HG03139 (cell line): Measurements from ENCODE around the gene INPP5F.

ENCODE experiments used
- ATAC-seq: cut with Tn5 transposase; IDR thresholded peaks from one replicate; pipeline ENCODE4 v1.9.1; 2021; ENCODE audit not compliant: unreplicated experiment

The INPP5F gene

DNA sequence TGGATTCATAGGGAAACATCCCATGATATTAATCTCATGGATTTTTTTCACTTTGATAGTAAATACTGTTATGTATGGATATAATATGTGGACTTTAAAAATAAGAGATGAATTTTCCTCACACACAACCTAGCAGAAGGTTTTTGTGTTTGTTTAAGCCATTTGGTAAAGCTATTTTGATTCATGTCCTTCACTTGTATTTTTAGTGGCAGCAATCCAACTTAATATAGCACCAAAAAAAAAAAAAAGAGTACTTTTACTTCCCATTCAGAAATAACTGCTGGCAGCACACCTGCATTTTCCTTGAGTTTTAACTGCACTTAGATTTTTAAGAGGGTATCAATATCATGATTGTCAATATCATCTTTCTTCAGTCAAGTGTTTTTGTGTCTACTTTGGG is 86.8 kb downstream of the INPP5F start:
- ATAC-seq: no peak

DNA sequence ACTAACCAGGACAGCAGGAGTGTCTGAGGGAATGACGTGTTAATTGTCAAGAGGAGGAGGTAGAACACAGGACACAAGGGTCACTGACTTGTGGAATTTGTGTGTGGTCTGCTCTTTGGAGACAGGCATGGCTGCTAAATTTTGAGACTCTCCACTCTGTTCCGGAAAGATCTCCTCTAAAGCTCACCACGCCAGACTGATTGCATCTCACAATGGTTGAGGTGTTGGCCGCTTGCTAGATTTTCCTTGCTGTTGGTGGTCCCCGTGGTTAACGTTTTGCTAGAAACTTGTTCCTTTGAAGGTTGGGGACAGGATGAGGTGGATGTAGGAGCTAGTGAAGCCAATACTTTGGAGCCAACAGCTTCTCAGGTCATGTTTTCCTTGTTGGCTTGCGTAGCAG is 89.8 kb downstream of the INPP5F start:
- no peak for ATAC-seq

GRCh38 chr10:119817991-119818888 is 92.4 kb downstream of the INPP5F start:
- ATAC-seq: no peak

GRCh38 chr10:119818889-119819270 is 93.0 kb downstream of the INPP5F start:
- ATAC-seq: no peak

- ATAC-seq: no peak
Measured at GRCh38 chr10:119821182-119821581, 95.3 kb downstream of the INPP5F start.

GRCh38 chr10:119824299-119824698 is 98.4 kb downstream of the INPP5F start:
- ATAC-seq: no peak

DNA sequence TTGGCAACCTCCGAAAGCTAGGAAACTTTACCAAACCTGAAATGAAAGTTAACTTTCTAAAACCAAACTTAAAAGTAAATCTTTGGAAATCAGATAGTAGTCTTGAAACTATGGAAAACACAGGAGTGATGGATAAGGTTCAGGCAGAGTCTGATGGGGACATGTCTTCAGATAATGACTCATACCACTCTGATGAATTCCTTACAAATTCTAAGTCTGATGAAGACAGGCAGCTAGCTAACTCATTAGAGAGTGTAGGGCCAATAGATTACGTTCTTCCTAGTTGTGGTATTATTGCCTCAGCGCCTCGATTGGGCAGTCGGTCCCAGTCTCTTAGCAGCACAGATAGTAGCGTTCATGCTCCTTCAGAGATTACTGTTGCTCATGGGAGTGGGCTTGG is 100.9 kb downstream of the INPP5F start:
- ATAC-seq: no peak

DNA sequence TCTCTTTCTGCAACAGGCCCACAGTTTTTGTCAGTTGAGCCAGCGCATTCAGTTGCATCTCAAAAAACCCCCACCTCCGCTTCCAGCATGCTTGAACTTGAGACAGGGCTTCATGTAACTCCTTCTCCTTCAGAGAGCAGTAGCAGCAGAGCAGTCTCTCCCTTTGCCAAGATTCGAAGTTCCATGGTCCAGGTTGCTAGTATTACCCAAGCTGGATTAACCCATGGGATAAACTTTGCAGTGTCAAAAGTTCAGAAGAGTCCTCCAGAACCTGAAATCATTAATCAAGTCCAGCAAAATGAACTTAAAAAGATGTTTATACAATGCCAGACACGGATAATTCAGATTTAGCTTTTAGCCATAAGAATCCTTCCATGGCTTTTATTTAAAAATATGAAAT is 101.6 kb downstream of the INPP5F start:
- ATAC-seq: no peak

DNA sequence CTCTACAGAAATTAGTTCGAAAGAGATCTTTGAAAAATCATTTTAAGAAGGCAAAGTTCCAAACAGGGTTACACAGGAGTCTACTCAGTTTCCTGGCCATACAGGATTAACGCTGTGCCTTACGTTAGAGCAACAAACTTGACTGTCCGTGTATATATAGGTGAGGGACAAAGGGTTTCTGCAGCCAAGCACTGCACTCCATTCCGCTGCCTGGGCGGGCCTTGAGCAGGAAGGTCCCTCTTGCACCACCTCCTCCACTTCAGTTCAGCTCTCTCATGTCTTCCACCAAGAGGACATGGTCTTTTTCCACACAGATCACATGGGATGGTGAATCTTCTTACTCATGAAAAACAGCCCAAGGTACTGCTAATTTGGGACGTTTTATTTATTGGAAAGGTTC is 103.6 kb downstream of the INPP5F start:
- ATAC-seq: no peak

DNA sequence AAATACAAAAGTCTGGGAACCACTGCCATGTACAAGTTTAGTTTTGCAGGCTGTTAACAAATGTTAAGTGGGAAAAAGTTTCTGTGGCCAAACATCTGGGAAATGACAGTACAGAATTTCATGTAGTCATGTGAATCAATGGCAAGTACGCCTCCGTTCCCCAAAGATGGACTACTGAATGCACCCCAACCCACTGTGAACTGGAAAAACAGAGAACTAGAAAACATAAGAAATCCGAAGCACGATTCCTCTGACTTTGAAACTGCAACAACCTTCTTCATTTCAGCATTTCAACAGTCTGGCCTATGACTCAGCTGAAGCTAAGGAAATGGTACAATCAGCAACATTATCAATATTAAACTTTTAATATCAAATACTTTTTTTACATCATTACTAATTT is 105.0 kb downstream of the INPP5F start:
- ATAC-seq: no peak

DNA sequence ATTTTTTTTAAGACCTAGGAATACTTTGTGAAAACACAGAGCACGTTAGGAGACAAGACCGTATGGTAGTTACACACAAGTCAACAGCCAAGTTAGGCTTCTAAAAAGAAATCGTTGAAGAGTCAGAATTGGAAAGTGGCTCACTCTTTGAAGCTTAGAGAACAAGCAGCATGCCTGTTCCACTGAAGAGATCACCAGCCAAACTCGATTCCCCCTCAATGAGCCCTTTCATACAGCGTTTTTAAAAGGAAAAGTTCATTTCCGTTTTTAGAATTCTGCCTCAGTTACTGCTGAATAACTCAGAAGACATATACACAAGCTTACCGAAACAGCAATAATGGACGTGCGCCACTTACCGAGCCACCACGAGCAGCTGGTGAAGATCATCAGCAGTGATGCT is 105.8 kb downstream of the INPP5F start:
- no peak for ATAC-seq

- ATAC-seq: no peak
Measured at GRCh38 chr10:119832951-119833350, 107.1 kb downstream of the INPP5F start.

DNA sequence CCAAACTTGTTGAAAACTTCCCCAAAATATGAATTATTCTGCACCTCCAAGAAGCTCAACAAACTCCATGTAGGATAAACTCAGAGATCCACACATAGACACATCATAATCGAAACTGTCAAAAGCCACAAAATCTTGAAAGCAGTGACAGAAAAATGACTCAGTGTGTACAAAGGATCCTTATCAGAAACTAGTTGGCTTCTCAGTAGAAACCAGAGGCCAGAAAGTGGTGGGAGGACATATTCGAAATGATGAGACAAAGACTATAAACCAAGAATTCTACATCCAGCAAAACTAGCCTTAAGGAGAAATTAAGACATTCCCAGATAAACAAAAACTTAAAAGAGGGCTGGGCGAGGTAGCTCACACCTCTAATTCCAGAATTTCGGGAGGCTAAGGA is 108.3 kb downstream of the INPP5F start:
- ATAC-seq: no peak

DNA sequence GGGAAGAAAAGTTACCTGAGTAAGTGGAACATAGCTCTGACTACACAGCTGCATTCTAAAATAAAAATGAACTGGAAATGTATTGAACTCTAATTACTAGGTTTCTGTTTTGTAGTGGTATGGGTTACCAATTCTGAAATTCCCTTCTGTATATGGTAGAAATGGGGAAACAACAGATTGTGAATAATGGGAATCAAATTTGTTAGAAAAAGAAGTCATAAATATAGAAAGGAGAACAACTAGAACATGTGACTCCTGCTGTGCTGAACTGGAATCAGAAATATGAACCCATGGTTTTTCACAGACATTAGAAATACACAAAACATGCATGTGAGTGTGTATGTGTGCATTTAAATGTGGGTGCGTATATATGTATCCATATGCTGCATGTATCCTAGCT is 119.8 kb downstream of the INPP5F start:
- ATAC-seq: no peak

GRCh38 chr10:119849031-119849789 is 123.4 kb downstream of the INPP5F start:
- no peak for ATAC-seq

- ATAC-seq: no peak
Measured at GRCh38 chr10:119849944-119850343, 124.1 kb downstream of the INPP5F start.

- no peak for ATAC-seq
Measured at GRCh38 chr10:119852277-119852676, 126.4 kb downstream of the INPP5F start.

DNA sequence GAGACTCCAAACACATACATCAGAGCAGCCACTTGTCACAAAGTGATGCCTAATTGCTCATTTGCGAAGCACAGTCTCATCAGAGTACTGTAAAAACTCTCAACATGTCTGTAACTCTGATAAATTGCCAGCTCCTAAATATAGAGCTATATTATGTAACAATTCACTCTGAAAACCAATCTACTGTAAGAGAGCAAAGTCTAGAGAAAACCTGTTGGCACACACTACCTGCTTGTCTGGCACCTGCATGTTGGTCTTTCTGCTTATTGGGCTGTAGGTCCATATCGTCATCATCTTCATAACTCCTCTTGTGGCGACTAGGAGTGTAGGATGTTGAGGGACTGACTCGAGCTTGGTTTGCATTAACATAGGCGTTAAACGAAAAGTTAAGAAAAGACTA is 127.0 kb downstream of the INPP5F start:
- no peak for ATAC-seq

DNA sequence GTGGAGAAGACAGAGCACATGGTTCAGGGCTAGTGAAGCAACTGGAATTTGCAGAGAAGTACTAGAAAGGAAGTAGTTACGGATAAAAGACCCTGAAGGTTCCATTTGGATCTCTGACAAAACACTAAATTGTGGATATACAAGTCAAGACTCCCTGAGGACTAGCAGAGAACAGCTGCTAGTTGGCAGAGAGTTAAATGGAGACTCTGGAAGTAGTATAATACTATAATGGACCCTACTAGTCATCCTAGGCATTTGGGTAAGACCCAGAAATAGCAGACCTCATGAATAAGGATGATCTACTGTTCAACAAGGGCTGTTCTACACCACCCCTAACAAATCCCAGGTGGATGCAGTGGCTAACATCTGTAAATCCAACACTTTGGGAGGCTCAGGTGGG is 127.7 kb downstream of the INPP5F start:
- ATAC-seq: no peak

DNA sequence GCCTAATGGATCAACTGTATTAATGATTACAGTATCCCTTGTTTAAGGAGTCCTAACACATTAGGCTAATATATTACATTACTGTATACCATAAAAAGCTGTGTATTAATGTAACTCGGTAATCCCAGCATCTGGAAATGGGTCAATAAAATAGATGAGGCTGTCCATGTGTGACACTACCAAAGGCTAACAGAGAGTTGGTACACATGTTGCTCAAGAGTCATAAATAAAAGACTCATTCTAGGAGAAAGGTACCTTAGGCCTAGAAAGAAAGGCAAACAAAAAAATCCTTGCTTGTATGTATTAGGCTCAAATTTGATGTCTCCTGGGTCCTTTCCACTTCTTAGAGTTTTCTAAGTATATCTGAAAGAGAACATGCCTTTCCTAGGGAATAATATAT is 132.2 kb downstream of the INPP5F start:
- ATAC-seq: no peak

DNA sequence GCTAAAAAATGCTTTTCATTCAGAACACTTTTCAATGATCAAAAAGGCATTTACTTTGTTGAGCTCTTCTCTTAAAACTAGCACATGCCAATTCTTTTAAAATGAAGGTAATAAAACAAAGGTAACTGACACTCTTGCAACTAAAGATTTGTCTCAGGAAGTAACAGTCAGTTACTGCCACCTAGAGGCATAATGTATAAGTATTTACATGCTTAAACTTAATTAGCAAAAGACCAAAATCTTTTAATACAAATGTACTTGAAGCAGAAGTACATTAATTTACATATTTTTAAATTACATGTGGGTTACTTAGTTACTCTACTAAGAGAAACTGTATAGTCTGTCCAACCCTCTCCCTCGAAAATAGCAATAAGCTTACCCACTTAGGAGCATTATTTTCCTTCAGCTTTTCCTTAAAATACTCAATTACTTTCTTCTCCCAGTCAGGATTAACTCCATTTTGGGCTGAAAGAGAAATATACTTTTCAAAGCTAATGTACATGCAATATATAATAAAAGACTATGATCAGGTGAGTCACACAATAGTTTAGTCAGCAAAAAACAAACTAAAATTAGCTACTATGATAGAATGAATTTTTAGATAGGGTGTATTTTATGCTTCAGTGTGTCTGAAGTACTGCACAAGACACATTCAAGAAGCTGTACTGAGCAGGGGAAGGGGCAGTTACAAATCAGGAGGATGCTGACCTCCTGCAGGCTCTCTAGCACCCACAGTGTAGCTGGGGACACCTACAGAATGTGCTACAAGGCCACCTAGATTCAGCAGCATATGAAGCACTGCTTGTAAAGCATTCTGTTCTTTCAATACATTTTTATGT is 133.8 kb downstream of the INPP5F start:
- ATAC-seq: no peak
